Activated CD4-positive, alpha-beta memory T cell treated with anti-CD3 and anti-CD28 coated beads, Interleukin-2, amount 10 ng/mL, durations not matched to agents 7 days and 5 days (primary cell): ENCODE results near the gene PDE7B. TPM values are rescaled to one million over a fixed set of nuclear protein-coding genes. Genes with fewer than 3 reads are reported as not detected.

Experiments used
- CTCF ChIA-PET: fragments of 350-600 bp; sonication (Branson Sonifier 250); formaldehyde crosslinking; loops from one replicate; lab custom pipeline; 2021; ENCODE audit warnings: antibody characterized with exemption, inconsistent platforms; lab: Charles Lee
- POLR2A ChIA-PET: fragments of 350-600 bp; sonication (Branson Sonifier 250); formaldehyde crosslinking; loops from one replicate; lab custom pipeline; 2021; ENCODE audit warnings: antibody characterized with exemption; lab: Charles Lee
- DNase-seq: peaks from one replicate; pipeline ENCODE4 v3.0.0-alpha.2; 2020
- H3K27ac Mint-ChIP-seq: one replicate; pipeline ENCODE4 v1.8.0; 2021; ENCODE audit warnings: mild to moderate bottlenecking, mixed read lengths
- H3K27me3 Mint-ChIP-seq: one replicate; pipeline ENCODE4 v1.8.0; 2021; ENCODE audit warnings: mixed read lengths
- H3K36me3 Mint-ChIP-seq: one replicate; pipeline ENCODE4 v1.8.0; 2021; ENCODE audit warnings: low read depth, mixed read lengths
- H3K4me1 Mint-ChIP-seq: one replicate; pipeline ENCODE4 v1.8.0; 2021; ENCODE audit warnings: mixed read lengths
- H3K4me3 Mint-ChIP-seq: one replicate; pipeline ENCODE4 v1.8.0; 2021; ENCODE audit warnings: mild to moderate bottlenecking, mixed read lengths
- H3K9me3 Mint-ChIP-seq: one replicate; pipeline ENCODE4 v1.8.0; 2021; ENCODE audit warnings: mixed read lengths
- total RNA-seq, 2 experiments: library from RNA; stranded (reverse); gene quantifications; one replicate each; pipeline ENCODE4 v1.2.3, GENCODE V29; 2021

The PDE7B gene
- total RNA-seq, 2 experiments from 2014 or later: 0.68 to 0.95 TPM

GRCh38 chr6:136067731-136068341, 216.3 kb downstream of the PDE7B start:
- no peaks in the 10 kb centered on the region for H3K9me3 Mint-ChIP-seq
- ChIA-PET POLR2A (no interaction called here), CTCF (no interaction called here)
- no peaks in the 10 kb centered on the region for H3K4me1 Mint-ChIP-seq
- no peaks in the 10 kb centered on the region for H3K36me3 Mint-ChIP-seq
- no peak overlapping the region for H3K4me3 Mint-ChIP-seq
- DNase-seq: no peak
- H3K27me3 Mint-ChIP-seq: peaks cover 15% of the 10 kb centered on the region
- H3K27ac Mint-ChIP-seq: no peak overlapping the region

- CTCF ChIA-PET: no interaction called here
- Mint-ChIP-seq H3K27ac (no peak overlapping the region), H3K4me3 (no peak overlapping the region), H3K4me1 (no peaks in the 10 kb centered on the region), H3K27me3 (peaks cover 10% of the 10 kb centered on the region), H3K9me3 (no peaks in the 10 kb centered on the region), H3K36me3 (no peaks in the 10 kb centered on the region)
- POLR2A ChIA-PET: no interaction called here
- no peak for DNase-seq
These were observed 217.6 kb downstream of the PDE7B start for GRCh38 chr6:136069119-136069518.

DNA sequence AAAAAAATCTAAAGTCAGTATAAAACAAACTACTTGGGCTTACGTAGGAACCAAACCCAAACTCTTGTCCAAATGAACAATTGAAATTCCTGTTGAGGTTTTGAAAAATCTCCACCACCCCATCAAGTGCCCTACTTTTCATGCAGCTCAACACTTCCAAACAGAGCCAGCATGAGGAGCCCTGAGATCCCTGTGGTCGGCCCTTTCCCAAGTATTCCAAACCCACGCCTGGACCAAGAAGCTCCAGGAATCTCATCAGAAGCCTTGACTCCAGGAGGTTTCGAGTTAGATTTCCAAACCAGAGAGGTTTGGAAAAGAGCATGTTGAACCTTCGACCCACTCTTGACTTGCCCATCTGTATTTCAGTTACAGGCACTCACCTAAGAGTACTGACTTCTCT, 219.3 kb downstream of the PDE7B start:
- ChIA-PET POLR2A (no interaction called here), CTCF (no interaction called here)
- H3K27me3 Mint-ChIP-seq: peaks cover 3% of the 10 kb centered on the region
- H3K4me1 Mint-ChIP-seq: no peaks in the 10 kb centered on the region
- DNase-seq: no peak
- no peaks in the 10 kb centered on the region for H3K36me3 Mint-ChIP-seq
- no peak overlapping the region for H3K27ac Mint-ChIP-seq
- H3K9me3 Mint-ChIP-seq: no peaks in the 10 kb centered on the region
- no peak overlapping the region for H3K4me3 Mint-ChIP-seq

- CTCF ChIA-PET: no interaction called here
- Mint-ChIP-seq H3K27me3 (no peaks in the 10 kb centered on the region), H3K36me3 (no peaks in the 10 kb centered on the region), H3K9me3 (no peaks in the 10 kb centered on the region), H3K4me3 (no peak overlapping the region), H3K4me1 (no peaks in the 10 kb centered on the region), H3K27ac (no peak overlapping the region)
- POLR2A ChIA-PET: no interaction called here
- no peak for DNase-seq
These were observed 221.2 kb downstream of the PDE7B start for GRCh38 chr6:136072691-136073090.

DNA sequence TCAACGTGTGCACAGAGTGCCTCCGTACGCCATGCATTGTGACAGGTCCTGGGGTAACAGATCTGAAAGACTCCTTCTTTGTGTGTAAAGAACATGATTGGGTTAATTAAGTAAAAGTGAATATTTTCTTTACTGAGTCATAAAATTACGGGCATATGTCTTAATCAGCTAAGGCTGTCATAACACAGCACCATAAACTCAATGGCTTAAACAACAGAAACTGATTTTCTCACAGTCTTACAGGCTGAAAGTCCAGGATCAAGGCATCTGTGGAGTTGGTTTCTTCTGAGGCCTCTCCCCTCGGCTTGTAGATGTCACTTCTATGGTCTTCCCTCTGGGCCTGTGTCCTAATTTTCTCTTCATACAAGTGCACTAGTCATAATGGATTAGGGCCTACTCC, 221.7 kb downstream of the PDE7B start:
- no peak overlapping the region for H3K4me3 Mint-ChIP-seq
- no peak overlapping the region for H3K27ac Mint-ChIP-seq
- no peaks in the 10 kb centered on the region for H3K36me3 Mint-ChIP-seq
- ChIA-PET POLR2A (no interaction called here), CTCF (no interaction called here)
- H3K27me3 Mint-ChIP-seq: peaks cover 2% of the 10 kb centered on the region
- no peak for DNase-seq
- no peaks in the 10 kb centered on the region for H3K9me3 Mint-ChIP-seq
- no peaks in the 10 kb centered on the region for H3K4me1 Mint-ChIP-seq

DNA sequence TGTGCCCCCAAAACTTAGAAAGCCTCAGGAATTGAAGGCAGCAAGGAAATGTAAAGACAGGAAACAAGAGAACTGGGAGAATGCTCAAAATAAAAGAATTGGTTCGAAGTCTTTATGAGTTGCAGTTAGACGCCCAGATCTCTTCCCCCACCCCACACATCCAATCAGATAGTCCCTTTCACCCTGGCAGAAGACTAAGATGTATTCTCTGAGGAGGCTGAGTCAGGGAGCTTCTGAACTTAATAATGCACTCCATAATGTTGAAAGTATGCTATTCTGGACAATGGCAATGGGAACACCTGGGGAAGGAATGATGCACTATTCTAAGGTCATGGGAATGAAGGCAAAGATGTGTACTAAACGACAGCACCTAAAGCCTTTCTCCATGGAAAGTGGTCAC, 225.0 kb downstream of the PDE7B start:
- CTCF ChIA-PET: no interaction called here
- no peaks in the 10 kb centered on the region for H3K9me3 Mint-ChIP-seq
- DNase-seq: no peak
- no peaks in the 10 kb centered on the region for H3K36me3 Mint-ChIP-seq
- H3K27ac Mint-ChIP-seq: no peak overlapping the region
- H3K4me3 Mint-ChIP-seq: no peak overlapping the region
- POLR2A ChIA-PET: no interaction called here
- peaks cover 2% of the 10 kb centered on the region for H3K27me3 Mint-ChIP-seq
- H3K4me1 Mint-ChIP-seq: no peaks in the 10 kb centered on the region

DNA sequence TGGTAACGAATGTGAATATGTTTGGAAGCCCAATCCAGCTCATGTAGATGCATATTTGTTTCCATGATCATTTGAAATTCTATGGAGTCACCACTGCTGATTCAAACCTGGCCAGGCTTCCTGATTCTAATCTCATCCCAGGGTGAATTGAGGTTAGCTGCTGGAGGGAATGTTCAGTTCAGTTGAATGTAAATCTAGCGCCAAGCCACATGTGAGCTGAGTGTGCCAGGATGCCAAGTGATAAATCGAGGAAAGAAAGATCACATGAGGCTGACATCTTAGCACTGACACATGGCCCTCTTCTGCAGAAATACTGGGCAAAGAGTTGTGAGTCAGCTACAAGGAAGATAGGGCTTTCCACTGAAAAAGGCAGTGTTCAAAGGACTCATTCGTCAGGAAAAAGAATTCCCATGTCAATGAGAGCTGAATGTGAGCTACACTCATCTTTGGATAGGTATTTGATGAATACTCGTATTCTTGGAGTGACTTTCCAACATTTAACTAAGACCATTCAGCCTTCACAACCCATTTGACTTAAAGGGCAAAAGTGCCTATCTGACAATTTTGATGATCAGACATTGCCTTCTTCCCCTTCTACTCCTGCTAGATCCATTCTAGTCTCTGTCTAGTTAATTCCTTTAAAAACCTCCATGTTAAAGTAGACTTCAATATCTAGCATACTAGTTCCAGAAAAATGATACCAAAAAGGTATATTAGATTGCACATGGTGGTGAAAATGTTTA, 226.5 kb downstream of the PDE7B start:
- CTCF ChIA-PET: no interaction called here
- H3K36me3 Mint-ChIP-seq: no peaks in the 10 kb centered on the region
- POLR2A ChIA-PET: no interaction called here
- no peak overlapping the region for H3K27ac Mint-ChIP-seq
- no peak for DNase-seq
- no peak overlapping the region for H3K4me3 Mint-ChIP-seq
- no peaks in the 10 kb centered on the region for H3K4me1 Mint-ChIP-seq
- no peaks in the 10 kb centered on the region for H3K9me3 Mint-ChIP-seq
- peaks cover 5% of the 10 kb centered on the region for H3K27me3 Mint-ChIP-seq

DNA sequence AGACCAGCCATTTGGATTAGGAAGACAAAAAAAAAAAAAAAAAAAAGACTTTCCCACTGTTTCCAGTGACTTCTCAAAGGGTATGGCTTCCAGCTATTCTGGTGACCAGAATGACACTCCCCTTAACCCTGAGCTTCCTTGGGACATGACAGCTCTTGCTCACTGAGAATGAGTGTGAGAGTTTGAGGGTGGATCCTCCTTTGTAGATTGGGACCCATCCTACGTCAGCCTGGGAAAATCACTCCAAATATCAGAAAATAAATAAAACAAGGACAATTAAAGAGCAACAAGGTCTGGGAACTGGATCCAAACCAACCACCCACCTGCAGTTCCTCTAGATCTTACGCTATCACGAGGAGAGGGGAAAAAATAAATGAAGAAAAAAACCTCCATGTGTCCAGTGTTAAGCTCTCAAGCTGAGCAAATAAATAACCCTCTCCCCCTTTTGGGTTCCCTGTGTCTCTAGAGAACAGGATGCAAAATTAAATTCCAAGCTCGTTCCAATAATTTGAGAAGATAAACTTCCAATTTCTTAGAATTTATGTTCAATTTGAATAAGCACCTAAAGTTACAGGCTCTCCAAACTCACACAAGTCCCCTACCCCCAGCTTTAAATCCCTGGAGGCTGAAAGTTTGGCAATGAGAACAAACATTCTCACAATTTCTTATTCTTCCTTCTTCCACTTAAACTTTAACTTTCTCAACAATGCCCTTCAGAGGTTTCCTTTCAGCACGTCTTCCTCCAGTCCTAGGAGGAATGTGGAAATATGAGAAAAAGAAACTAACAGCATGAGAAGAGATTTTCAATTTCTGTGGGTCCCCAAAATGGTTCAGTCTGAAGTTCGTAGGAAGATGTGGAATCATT, 228.4 kb downstream of the PDE7B start:
- H3K27ac Mint-ChIP-seq: no peak overlapping the region
- H3K9me3 Mint-ChIP-seq: no peaks in the 10 kb centered on the region
- POLR2A ChIA-PET: no interaction called here
- H3K36me3 Mint-ChIP-seq: no peaks in the 10 kb centered on the region
- H3K4me1 Mint-ChIP-seq: no peaks in the 10 kb centered on the region
- peaks cover 7% of the 10 kb centered on the region for H3K27me3 Mint-ChIP-seq
- no peak for DNase-seq
- CTCF ChIA-PET: no interaction called here
- H3K4me3 Mint-ChIP-seq: no peak overlapping the region

GRCh38 chr6:136083540-136083939, 232.0 kb downstream of the PDE7B start:
- CTCF ChIA-PET: no interaction called here
- Mint-ChIP-seq H3K4me1 (no peaks in the 10 kb centered on the region), H3K9me3 (no peaks in the 10 kb centered on the region), H3K27ac (no peak overlapping the region), H3K36me3 (no peaks in the 10 kb centered on the region), H3K27me3 (peaks cover 5% of the 10 kb centered on the region), H3K4me3 (no peak overlapping the region)
- DNase-seq: no peak
- POLR2A ChIA-PET: no interaction called here

GRCh38 chr6:136084403-136084802, 232.9 kb downstream of the PDE7B start:
- H3K27ac Mint-ChIP-seq: no peak overlapping the region
- no peak for DNase-seq
- CTCF ChIA-PET: no interaction called here
- no peaks in the 10 kb centered on the region for H3K9me3 Mint-ChIP-seq
- POLR2A ChIA-PET: no interaction called here
- no peak overlapping the region for H3K4me3 Mint-ChIP-seq
- peaks cover 5% of the 10 kb centered on the region for H3K27me3 Mint-ChIP-seq
- H3K4me1 Mint-ChIP-seq: no peaks in the 10 kb centered on the region
- no peaks in the 10 kb centered on the region for H3K36me3 Mint-ChIP-seq

DNA sequence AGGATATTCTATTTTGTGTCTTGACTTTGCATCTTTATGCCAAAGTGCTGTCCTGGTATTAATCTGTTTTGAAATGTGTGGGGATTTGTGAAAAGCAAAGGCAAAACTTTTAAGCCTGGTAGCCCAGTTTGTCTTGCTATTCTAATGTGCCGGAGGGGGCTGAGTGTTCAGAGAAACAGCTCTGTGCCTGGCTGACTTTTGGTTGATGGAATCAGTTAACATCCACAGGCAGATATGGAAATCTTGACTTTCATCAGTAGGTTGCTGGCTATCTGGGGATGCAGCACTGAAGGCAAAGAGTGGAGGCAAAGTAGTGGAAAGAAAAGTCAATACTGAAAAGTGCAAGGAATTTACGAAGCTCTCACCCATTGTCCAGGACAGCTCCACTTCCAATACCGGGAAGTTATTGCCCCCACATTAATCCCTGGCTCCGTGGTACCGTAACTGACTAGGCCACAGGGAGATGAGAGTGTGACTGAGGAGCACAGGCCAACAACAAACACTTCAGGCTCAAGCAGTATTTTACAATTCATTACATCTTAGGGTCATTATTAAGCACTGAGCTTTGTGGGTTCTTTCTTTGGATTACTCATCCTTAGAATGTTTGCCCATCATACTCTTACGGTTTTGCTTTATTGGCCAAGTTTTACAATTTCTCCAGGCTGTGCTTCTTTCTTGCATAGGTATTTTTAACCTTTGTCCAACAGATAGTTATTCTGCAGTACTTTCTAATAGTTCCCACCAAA, 234.0 kb downstream of the PDE7B start:
- DNase-seq: no peak
- no peaks in the 10 kb centered on the region for H3K36me3 Mint-ChIP-seq
- H3K27ac Mint-ChIP-seq: no peak overlapping the region
- POLR2A ChIA-PET: no interaction called here
- H3K27me3 Mint-ChIP-seq: peaks cover 9% of the 10 kb centered on the region
- H3K4me1 Mint-ChIP-seq: no peaks in the 10 kb centered on the region
- no peaks in the 10 kb centered on the region for H3K9me3 Mint-ChIP-seq
- H3K4me3 Mint-ChIP-seq: no peak overlapping the region
- CTCF ChIA-PET: no interaction called here

GRCh38 chr6:136086686-136087085, 235.2 kb downstream of the PDE7B start:
- Mint-ChIP-seq H3K4me3 (no peak overlapping the region), H3K4me1 (no peaks in the 10 kb centered on the region), H3K36me3 (no peaks in the 10 kb centered on the region), H3K27ac (no peak overlapping the region), H3K9me3 (no peaks in the 10 kb centered on the region), H3K27me3 (peaks cover 12% of the 10 kb centered on the region)
- CTCF ChIA-PET: no interaction called here
- POLR2A ChIA-PET: no interaction called here
- DNase-seq: no peak

DNA sequence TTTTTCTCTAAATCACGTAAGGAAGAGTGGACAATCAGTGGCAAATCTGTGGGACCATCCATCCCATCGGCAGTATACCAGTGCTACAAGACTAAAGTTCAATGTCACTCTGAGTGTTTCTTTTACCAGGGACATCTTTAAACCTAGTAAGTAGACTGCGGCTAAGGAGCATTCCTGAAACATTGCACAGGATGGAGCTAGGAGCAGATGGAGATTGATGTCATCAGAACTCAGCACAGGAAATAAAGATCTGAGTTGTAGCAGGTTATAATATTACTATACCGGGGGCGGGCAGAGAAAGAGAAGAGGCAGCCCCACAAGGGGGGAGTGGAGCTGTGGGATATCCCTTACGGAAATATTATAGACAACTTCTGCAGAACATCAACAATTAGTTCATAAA, 236.5 kb downstream of the PDE7B start:
- Mint-ChIP-seq H3K4me1 (no peaks in the 10 kb centered on the region), H3K4me3 (no peak overlapping the region), H3K27ac (no peak overlapping the region), H3K36me3 (no peaks in the 10 kb centered on the region), H3K27me3 (peaks cover 10% of the 10 kb centered on the region), H3K9me3 (no peaks in the 10 kb centered on the region)
- POLR2A ChIA-PET: no interaction called here
- DNase-seq: no peak
- CTCF ChIA-PET: no interaction called here
